GM12874 (cell line): ENCODE results near the gene GIGYF1.

Experiments
- TF ChIP-seq, protein P1 (sequence below): IDR thresholded peaks from 2 replicates; pipeline ENCODE4 v1.5.1; 2011; ENCODE audit warnings: low read depth, mild to moderate bottlenecking, control low read depth, low read length, moderate library complexity; ENCODE audit not compliant: insufficient read depth

GIGYF1 gene

GRCh38 chr7:100667331-100668068 lies 26.6 kb downstream of the GIGYF1 start:
- TF ChIP-seq, protein P1, sequence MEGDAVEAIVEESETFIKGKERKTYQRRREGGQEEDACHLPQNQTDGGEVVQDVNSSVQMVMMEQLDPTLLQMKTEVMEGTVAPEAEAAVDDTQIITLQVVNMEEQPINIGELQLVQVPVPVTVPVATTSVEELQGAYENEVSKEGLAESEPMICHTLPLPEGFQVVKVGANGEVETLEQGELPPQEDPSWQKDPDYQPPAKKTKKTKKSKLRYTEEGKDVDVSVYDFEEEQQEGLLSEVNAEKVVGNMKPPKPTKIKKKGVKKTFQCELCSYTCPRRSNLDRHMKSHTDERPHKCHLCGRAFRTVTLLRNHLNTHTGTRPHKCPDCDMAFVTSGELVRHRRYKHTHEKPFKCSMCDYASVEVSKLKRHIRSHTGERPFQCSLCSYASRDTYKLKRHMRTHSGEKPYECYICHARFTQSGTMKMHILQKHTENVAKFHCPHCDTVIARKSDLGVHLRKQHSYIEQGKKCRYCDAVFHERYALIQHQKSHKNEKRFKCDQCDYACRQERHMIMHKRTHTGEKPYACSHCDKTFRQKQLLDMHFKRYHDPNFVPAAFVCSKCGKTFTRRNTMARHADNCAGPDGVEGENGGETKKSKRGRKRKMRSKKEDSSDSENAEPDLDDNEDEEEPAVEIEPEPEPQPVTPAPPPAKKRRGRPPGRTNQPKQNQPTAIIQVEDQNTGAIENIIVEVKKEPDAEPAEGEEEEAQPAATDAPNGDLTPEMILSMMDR: no peak

DNA sequence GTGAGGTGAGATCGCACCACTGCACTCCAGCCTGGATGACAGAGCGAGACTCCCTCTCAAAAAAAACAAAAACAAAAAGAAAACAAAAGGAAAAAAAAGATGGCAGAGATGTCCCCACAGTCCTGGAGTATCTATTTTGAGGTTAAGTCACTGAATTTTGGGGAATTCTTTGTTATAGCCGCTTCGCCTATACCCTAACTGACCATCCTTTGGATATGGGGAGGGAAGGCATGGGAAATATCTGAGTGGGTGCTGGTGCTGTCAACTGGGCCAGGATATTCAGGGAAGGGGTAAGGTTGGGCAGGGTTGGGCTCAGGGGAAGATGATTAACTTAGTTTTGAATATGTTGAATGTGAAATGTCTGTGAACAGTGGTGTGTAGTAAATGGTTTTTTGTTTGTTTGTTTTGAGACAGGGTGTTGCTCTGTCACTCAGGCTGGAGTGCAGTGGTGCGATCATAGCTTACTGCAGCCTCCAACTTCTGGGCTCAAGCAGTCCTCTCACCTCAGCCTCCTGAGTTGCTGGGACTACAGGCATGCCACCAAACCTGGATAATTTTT lies 28.8 kb downstream of the GIGYF1 start:
- TF ChIP-seq, protein P1: no peak

- TF ChIP-seq, protein P1: no peak
Observed at GRCh38 chr7:100655908-100656674, 38.0 kb downstream of the GIGYF1 start, which contains the start of gene ACTL6B. Gene ACTL6B, minus strand, starts transcription at chr7:100656448. Its CDS starts 94 bp downstream, at chr7:100656354.

DNA sequence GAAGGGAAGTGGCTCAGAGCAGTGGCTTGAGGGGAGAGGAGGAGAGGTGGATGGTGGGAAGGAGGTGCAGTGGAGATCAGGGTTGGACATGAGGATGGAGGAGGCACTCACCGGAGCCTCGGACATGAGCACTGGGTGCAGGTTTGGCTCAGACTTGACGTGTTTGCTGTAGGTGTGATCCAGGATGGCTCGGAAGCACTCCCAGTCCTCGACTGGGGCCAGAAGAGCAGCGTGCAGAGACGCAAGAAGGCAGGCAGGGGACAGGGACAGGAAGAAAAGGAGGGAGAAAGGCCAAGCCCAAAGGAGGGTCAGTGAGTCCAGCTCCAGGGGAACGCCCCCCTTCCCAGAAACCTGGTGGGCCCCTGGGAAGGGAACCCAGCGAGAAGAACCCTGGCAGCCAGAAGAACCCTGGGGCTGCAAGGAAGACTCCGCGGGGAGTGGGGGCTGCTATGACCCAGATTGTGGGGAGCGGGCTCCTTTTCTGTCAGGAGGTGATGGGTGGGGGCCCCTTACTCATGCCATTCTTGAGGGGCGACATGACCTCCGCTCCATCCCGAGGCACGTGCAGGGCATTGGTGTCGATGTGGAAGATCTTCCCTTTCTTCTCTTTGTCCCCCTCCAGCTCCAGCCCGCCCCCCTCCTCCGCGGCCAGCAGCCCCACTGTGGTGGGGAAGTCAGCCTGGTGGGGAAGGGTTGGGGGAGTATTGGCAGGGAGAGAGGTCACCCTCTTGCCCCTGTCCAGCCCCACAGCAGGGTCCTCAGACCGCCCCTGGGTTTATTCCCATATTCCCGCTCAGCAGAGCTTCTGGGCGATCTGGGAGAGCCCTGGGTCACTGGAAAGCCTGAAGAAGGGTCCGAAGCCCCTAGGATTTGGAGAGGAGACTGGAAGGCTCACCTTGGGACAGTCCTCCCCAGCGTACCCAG lies 38.9 kb downstream of the GIGYF1 start:
- TF ChIP-seq, protein P1: no peak

- TF ChIP-seq, protein P1: no peak
Observed at GRCh38 chr7:100649826-100650565, 44.1 kb downstream of the GIGYF1 start.

DNA sequence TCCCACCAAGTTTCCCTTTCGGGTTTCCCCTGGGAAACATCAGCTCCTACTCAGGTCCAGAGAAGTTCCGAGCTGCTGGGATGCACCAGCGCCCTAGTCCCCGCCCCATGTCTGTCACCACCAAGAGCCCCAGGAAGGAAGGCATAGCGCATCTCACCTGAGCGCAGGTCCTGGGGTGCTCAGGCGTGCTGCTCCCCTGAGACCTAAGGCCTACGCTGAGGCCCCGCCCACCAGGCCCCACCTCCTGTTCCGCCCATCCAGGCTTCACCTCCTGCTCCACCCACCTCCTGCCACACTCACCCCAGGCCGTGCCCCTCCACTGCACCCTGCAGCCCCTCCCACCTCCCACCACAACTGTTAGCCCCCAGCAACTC lies 51.5 kb downstream of the GIGYF1 start:
- TF ChIP-seq, protein P1: no peak
